Cardiac muscle cell (in vitro differentiated cells and primary cell): ENCODE data around the gene PIAS3. TPM values are rescaled to one million over a fixed set of nuclear protein-coding genes. Genes with fewer than 3 reads are reported as not detected.

Source experiments
- DNase-seq, 2 donors: peaks; one replicate each; pipeline versions ENCODE4 v3.0.0 to v3.0.0-alpha.2; 2010 to 2017; ENCODE audit warnings: low read depth in 1 of 2, low spot score in 1 of 2
- H3K27ac ChIP-seq: fragments of 200-600 bp; sonication (generic); 2 replicates; pipeline ENCODE4 v1.5.1; 2016
- H3K27me3 ChIP-seq: fragments of 200-600 bp; sonication (generic); 2 replicates; pipeline ENCODE4 v1.6.0; 2016; ENCODE audit warnings: control low read depth
- H3K36me3 ChIP-seq: fragments of 200-600 bp; sonication (generic); 2 replicates; pipeline ENCODE4 v1.5.1; 2016; ENCODE audit warnings: control low read depth
- H3K4me1 ChIP-seq: fragments of 200-600 bp; sonication (generic); 2 replicates; pipeline ENCODE4 v1.8.1; 2017; ENCODE audit warnings: low read depth, mild to moderate bottlenecking, mixed run types
- H3K4me3 ChIP-seq: fragments of 200-600 bp; sonication (generic); 2 replicates; pipeline ENCODE4 v1.5.1; 2016; ENCODE audit warnings: mild to moderate bottlenecking
- H3K9me3 ChIP-seq: fragments of 200-600 bp; sonication (generic); 2 replicates; pipeline ENCODE4 v1.5.1; 2017; ENCODE audit warnings: low read depth, mild to moderate bottlenecking, control low read depth
- CTCF ChIP-seq: IDR thresholded peaks from 2 replicates; pipeline ENCODE4 v1.5.1; 2012; ENCODE audit warnings: low read depth, mild to moderate bottlenecking, low read length
- polyA plus RNA-seq: library from polyadenylated mRNA; unstranded; fragments of >200 nt; fragmentation: Nextera tagmentation; extraction: Ambion mirVana; gene quantifications from 2 replicates; pipeline ENCODE4 v1.2.1, GENCODE V29; 2016
- total RNA-seq: library from RNA; depleted of rRNA; stranded (reverse); fragments of >200 nt; gene quantifications from 2 replicates; pipeline ENCODE4 v1.2.3, GENCODE V29; 2016

PIAS3 gene
- total and polyA plus RNA-seq, 2 experiments from 2014 or later: 23.7 to 61.5 TPM

DNA sequence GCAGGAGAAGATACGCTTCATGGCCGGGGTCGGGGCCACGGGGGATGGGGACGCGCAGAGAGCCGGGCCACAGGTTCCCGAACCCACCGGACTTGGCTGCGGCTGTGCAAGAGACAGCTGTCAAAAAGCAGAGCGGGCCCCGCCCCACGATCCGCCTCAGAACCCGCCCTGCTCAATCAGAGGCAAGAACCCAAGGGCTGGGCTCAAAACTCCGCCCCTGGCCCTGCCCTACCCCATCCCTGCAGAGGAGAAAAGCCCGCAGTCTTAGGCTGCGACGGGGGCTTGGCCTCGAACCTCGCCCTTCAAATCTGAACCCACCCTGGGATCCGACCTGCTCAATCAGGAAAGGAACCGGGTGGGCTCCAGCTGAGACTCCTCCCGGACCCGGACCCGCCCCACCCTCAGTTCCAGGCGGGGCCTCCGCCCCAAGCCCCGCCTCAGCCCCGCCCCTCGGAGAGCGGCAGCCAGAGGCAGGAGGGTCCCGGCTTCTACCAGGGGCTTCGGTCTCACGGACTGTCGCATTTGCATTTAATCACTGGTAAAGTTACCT lies 26.9 kb upstream of the PIAS3 start, which contains the start of gene ANKRD35:
ANKRD35 (minus strand) TSS at position 129 of the 550 bp plus-strand sequence; CDS start at position 21, 108 bp downstream.
- Histone ChIP-seq H3K27ac (no peak within 1 kb of the TSS), H3K4me3 (peak within 1 kb of the TSS; percentile 46), H3K4me1 (no peaks in the 10 kb centered on the region), H3K9me3 (no peaks in the 10 kb centered on the region), H3K27me3 (peaks cover 26% of the 10 kb centered on the region), H3K36me3 (no peaks in the 10 kb centered on the region)
- DNase-seq: peak; percentile 65 to 88
- TF ChIP-seq CTCF: no peak

GRCh38 chr1:145884675-145885074 lies 25.8 kb upstream of the PIAS3 start:
- no peaks in the 10 kb centered on the region for H3K36me3 ChIP-seq
- no peak overlapping the region for H3K27ac ChIP-seq
- TF ChIP-seq CTCF: no peak
- H3K4me3 ChIP-seq: no peak overlapping the region
- H3K4me1 ChIP-seq: peaks cover 5% of the 10 kb centered on the region
- peaks cover 26% of the 10 kb centered on the region for H3K27me3 ChIP-seq
- peak in 1 of 2 donors; percentile 59 for DNase-seq
- H3K9me3 ChIP-seq: no peaks in the 10 kb centered on the region

- H3K4me3 ChIP-seq: no peak overlapping the region
- no peak overlapping the region for H3K27ac ChIP-seq
- H3K36me3 ChIP-seq: no peaks in the 10 kb centered on the region
- peaks cover 8% of the 10 kb centered on the region for H3K4me1 ChIP-seq
- H3K9me3 ChIP-seq: no peaks in the 10 kb centered on the region
- TF ChIP-seq CTCF: no peak
- H3K27me3 ChIP-seq: peaks cover 20% of the 10 kb centered on the region
- no peak for DNase-seq
Measured at GRCh38 chr1:145879775-145880174, 20.9 kb upstream of the PIAS3 start.

GRCh38 chr1:145878724-145879123 lies 19.8 kb upstream of the PIAS3 start:
- no peak for TF ChIP-seq CTCF
- no peak for DNase-seq

GRCh38 chr1:145877923-145878486 lies 19.1 kb upstream of the PIAS3 start:
- Histone ChIP-seq H3K27me3 (peaks cover 10% of the 10 kb centered on the region), H3K4me3 (no peak overlapping the region), H3K4me1 (peaks cover 8% of the 10 kb centered on the region), H3K9me3 (no peaks in the 10 kb centered on the region), H3K36me3 (no peaks in the 10 kb centered on the region), H3K27ac (no peak overlapping the region)
- no peak for TF ChIP-seq CTCF
- no peak for DNase-seq

More at GRCh38 chr1:145878724-145879123, 19.8 kb upstream of the PIAS3 start:
- Histone ChIP-seq H3K9me3 (no peaks in the 10 kb centered on the region), H3K27ac (no peak overlapping the region), H3K4me3 (no peak overlapping the region), H3K36me3 (no peaks in the 10 kb centered on the region), H3K27me3 (peaks cover 12% of the 10 kb centered on the region), H3K4me1 (peaks cover 8% of the 10 kb centered on the region)
